Right atrium auricular region (tissue), 2 donors: ENCODE results near the gene CLASP1. TPM values are rescaled to one million over a fixed set of nuclear protein-coding genes. Genes with fewer than 3 reads are reported as not detected.
"Not testable (repeated sequence)": the region's sequence is repeated elsewhere in the genome, so short reads cannot be mapped to it uniquely, and the experiment has no call there.

Source experiments
- DNase-seq: peaks from one replicate; pipeline ENCODE4 v3.0.0-alpha.2; 2019; ENCODE audit warnings: low spot score
- H3K27ac ChIP-seq, 2 donors: fragments of 200-600 bp; sonication (generic); 1 replicate in 1 of 2; 2 replicates in 1 of 2; pipeline ENCODE4 v1.5.1; 2016 to 2019
- H3K27me3 ChIP-seq, 2 donors: fragments of 200-600 bp; sonication (generic); one replicate each; pipeline versions ENCODE4 v1.5.1 to v1.6.0; 2017 to 2019
- H3K36me3 ChIP-seq: fragments of 200-600 bp; sonication (generic); one replicate; pipeline ENCODE4 v1.5.1; 2016
- H3K4me1 ChIP-seq, 2 donors: fragments of 200-600 bp; sonication (generic); one replicate each; pipeline versions ENCODE4 v1.5.1 to v1.6.0; 2017 to 2019
- H3K4me3 ChIP-seq, 2 donors: fragments of 200-600 bp; sonication (generic); 1 replicate in 1 of 2; 2 replicates in 1 of 2; pipeline ENCODE4 v1.5.1; 2017 to 2019; ENCODE audit warnings: mild to moderate bottlenecking in 1 of 2, moderate library complexity in 1 of 2
- H3K9me3 ChIP-seq, 2 donors: fragments of 200-600 bp; sonication (generic); one replicate each; pipeline ENCODE4 v1.5.1; 2019
- total RNA-seq, 2 donors: library from RNA; depleted of rRNA; stranded (reverse); fragments of >200 nt; gene quantifications; one replicate each; pipeline ENCODE4 v1.1.0, GENCODE V29; 2016
- TF ChIP-seq, protein P1 (sequence below), 2 donors: fragments of 200-600 bp; sonication (generic); IDR thresholded peaks; one replicate each; pipeline ENCODE4 v1.5.1; 2019; ENCODE audit warnings: antibody characterized with exemption in 2 of 2

Gene CLASP1
- total RNA-seq, 2 donors from 2014 or later: 42.4 to 47.8 TPM

DNA sequence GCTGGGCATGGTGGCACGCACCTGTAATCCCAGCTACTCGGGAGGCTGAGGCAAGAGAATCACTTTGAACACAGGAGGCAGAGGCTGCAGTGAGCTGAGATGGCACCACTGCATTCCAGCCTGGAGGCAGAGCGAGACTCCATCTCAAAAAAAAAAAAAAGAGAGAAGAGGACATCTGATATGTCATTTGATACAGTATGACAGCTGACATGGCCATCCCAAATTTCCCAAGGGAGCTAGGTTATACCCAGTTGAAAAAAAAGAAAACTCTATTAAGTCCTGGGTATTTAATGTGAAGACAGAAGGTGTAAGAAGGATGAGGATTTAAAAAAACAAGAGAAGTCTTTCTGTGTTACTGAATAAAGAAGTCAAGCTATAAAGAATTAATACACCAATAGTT is 23.3 kb downstream of the CLASP1 start:
- TF ChIP-seq, protein P1, sequence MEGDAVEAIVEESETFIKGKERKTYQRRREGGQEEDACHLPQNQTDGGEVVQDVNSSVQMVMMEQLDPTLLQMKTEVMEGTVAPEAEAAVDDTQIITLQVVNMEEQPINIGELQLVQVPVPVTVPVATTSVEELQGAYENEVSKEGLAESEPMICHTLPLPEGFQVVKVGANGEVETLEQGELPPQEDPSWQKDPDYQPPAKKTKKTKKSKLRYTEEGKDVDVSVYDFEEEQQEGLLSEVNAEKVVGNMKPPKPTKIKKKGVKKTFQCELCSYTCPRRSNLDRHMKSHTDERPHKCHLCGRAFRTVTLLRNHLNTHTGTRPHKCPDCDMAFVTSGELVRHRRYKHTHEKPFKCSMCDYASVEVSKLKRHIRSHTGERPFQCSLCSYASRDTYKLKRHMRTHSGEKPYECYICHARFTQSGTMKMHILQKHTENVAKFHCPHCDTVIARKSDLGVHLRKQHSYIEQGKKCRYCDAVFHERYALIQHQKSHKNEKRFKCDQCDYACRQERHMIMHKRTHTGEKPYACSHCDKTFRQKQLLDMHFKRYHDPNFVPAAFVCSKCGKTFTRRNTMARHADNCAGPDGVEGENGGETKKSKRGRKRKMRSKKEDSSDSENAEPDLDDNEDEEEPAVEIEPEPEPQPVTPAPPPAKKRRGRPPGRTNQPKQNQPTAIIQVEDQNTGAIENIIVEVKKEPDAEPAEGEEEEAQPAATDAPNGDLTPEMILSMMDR (IDR thresholded peaks at IDR 0.05): no peak
- H3K27ac ChIP-seq: peak overlapping the region in 1 of 2 donors; percentile 75
- no peaks in the 10 kb centered on the region for H3K36me3 ChIP-seq
- H3K27me3 ChIP-seq: no peaks in the 10 kb centered on the region
- H3K4me1 ChIP-seq: peaks cover 0 to 18% of the 10 kb centered on the region in 2 donors
- H3K4me3 ChIP-seq: no peak overlapping the region
- no peak for DNase-seq
- peaks cover 0 to 10% of the 10 kb centered on the region in 2 donors for H3K9me3 ChIP-seq

DNA sequence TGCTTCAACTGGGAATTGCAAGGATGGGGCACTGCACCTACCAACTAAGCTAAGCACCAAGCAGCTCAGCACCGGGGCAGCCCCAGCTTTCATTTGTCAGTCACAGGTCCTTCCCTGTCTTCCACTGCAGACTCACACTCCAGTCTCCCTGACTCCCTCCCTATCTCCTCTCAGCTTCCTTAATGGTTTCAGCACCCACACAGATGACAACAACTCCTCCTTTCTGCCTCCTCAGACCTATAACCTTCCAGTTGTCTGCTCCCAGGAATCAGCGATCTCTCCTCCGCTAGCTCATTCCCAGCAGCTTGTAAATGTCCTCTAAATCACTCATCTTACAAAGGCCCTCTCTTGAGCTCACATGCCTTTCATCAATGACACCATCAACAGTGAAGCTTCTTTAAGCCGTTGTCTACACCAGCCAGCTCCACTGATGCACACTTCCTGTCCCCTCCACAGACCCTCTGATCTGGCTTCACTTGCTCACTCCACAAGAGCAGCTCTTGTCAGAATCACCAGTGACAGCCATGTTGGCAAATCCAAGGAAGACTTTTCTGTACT is 32.1 kb downstream of the CLASP1 start:
- no peaks in the 10 kb centered on the region for H3K9me3 ChIP-seq

DNA sequence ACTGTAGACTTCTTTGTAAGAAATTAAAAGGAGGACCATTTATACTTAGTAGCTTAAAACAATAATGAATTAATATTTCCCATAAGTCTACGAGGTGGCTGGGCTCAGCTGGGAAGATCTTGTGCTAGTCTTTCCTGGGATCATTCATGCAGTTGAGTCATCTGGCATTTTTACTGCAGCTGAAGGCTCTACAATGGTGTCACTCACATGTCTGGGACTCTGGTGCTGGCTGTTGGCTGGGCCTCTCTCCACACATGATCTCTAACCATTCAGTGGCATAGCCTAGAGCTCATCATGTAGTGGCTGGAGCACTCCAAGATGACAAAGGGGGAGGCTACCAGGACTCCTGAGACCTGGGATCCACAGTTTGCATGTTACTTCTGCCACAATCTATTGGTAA is 35.5 kb downstream of the CLASP1 start:
- H3K27ac ChIP-seq: no peak overlapping the region
- no peaks in the 10 kb centered on the region for H3K9me3 ChIP-seq
- H3K4me1 ChIP-seq: peaks cover 0 to 38% of the 10 kb centered on the region in 2 donors
- no peak for DNase-seq
- H3K27me3 ChIP-seq: no peaks in the 10 kb centered on the region
- H3K4me3 ChIP-seq: no peak overlapping the region
- TF ChIP-seq, protein P1 (IDR thresholded peaks at IDR 0.05): no peak
- peaks cover 4% of the 10 kb centered on the region for H3K36me3 ChIP-seq

More for the DNA sequence above, 32.1 kb downstream of the CLASP1 start:
- TF ChIP-seq, protein P1 (IDR thresholded peaks at IDR 0.05): no peak
- H3K27ac ChIP-seq: peak overlapping the region; percentile 8 to 17
- peaks cover 4% of the 10 kb centered on the region for H3K36me3 ChIP-seq
- DNase-seq: no peak
- H3K4me3 ChIP-seq: no peak overlapping the region
- no peaks in the 10 kb centered on the region for H3K27me3 ChIP-seq
- H3K4me1 ChIP-seq: peaks cover 0 to 29% of the 10 kb centered on the region in 2 donors

DNA sequence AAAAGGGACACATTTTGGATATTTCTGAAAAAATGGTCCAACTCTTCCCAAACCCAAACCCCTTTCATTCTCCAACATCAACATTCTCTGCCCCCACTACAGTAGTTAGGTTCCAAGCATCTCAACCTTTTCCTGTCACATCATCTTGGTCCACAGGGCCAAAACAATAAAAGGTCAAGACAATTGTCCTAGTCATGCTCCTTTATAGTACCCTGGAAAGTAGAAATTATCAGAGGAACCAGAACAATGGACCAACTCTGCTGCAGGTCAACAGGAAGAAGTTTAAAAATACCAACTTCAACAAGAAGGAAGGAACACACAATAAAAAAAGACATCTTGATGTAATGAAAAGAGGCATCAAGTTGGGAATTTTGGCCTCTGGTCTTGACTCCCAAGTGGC is 36.1 kb downstream of the CLASP1 start:
- Histone ChIP-seq H3K9me3 (no peaks in the 10 kb centered on the region), H3K36me3 (peaks cover 4% of the 10 kb centered on the region), H3K27ac (no peak overlapping the region), H3K4me1 (peaks cover 0 to 44% of the 10 kb centered on the region in 2 donors), H3K4me3 (no peak overlapping the region), H3K27me3 (no peaks in the 10 kb centered on the region)
- TF ChIP-seq, protein P1 (IDR thresholded peaks at IDR 0.05): no peak
- no peak for DNase-seq

DNA sequence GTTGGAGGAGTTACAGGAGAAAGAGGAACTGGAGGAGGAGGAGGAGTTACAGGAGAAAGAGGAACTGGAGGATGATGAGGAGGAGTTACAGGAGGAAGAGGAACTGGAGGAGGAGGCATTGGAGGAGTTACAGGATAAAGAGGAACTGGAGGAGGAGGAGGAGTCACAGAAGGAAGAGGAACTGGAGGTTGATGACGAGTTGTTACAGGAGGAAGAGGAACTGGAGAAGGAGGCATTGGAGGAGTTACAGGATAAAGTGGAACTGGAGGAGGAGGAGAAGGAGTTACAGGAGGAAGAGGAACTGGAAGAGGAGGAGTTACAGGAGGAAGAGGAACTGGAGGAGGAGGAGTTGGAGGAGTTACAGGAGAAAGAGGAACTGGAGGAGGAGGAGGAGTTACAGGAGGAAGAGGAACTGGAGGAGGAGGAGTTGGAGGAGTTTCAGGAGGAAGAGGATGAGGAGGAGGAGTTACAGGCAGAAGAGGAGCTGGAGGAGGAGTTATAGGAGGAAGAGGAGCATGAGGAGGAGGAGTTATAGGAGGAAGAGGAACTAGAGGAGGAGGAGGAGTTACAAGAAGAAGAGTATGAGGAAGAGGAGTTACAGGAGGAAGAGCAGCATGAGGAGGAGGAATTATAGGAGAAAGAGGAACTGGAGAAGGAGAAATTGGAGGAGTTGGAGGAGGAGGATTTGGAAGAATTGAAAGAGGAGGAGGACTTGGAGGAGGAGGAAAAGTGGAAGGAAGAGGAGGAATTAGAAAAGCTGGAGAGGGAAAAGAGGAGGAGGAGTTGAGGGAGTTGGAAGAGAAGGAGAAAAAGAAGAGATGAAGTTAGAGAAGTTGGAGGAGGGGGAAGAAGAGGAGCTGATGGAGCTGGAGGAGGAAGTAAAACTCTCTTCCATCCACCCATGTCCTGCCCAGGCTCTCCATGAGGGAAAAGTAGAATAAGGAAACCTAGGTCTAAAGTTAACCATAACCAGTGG is 37.2 kb downstream of the CLASP1 start:
- no peaks in the 10 kb centered on the region for H3K9me3 ChIP-seq
- TF ChIP-seq, protein P1 (IDR thresholded peaks at IDR 0.05): no peak
- H3K4me1 ChIP-seq: peaks cover 0 to 39% of the 10 kb centered on the region in 2 donors
- DNase-seq: no peak
- H3K27ac ChIP-seq: no peak overlapping the region
- H3K36me3 ChIP-seq: peaks cover 4% of the 10 kb centered on the region
- no peaks in the 10 kb centered on the region for H3K27me3 ChIP-seq
- no peak overlapping the region for H3K4me3 ChIP-seq

DNA sequence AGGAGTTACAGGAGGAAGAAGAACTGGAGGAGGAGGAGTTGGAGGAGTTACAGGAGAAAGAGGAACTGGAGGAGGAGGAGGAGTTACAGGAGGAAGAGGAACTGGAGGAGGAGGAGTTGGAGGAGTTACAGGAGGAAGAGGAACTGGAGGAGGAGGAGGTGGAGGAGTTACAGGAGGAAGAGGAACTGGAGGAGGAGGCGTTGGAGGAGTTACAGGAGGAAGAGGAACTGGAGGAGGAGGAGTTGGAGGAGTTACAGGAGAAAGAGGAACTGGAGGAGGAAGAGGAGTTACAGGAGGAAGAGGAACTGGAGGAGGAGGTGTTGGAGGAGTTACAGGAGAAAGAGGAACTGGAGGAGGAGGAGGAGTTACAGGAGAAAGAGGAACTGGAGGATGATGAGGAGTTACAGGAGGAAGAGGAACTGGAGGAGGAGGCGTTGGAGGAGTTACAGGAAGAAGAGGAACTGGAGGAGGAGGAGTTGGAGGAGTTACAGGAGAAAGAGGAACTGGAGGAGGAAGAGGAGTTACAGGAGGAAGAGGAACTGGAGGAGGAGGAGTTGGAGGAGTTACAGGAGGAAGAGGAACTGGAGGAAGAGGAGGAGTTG is 38.1 kb downstream of the CLASP1 start:
- H3K4me3 ChIP-seq, DNase-seq, H3K27me3 ChIP-seq, H3K9me3 ChIP-seq, H3K36me3 ChIP-seq, H3K27ac ChIP-seq: not testable (repeated sequence)
- H3K4me1 ChIP-seq: peaks cover 0 to 37% of the 10 kb centered on the region in 2 donors

DNA sequence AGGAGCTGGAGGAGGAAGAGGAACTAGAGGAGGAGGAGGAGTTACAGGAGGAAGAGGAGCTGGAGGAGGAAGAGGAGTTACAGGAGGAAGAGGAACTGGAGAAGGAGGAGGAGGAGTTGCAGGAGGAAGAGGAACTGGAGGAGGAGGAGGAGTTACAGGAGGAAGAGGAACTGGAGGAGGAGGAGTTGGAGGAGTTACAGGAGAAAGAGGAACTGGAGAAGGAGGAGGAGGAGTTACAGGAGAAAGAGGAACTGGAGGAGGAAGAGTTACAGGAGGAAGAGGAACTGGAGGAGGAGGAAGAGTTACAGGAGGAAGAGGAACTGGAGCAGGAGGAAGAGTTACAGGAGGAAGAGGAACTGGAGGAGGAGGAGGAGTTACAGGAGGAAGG is 38.8 kb downstream of the CLASP1 start:
- H3K36me3 ChIP-seq, H3K27me3 ChIP-seq, H3K4me3 ChIP-seq, DNase-seq, H3K9me3 ChIP-seq, H3K27ac ChIP-seq: not testable (repeated sequence)
- peaks cover 0 to 42% of the 10 kb centered on the region in 2 donors for H3K4me1 ChIP-seq
